Kidney epithelial cell (primary cell): ENCODE results near the gene ADRA2C. TPM values are rescaled to one million over a fixed set of nuclear protein-coding genes. Genes with fewer than 3 reads are reported as not detected.

Source experiments
- DNase-seq: peaks from one replicate; pipeline ENCODE4 v3.0.0-alpha.2; 2010; ENCODE audit warnings: low read depth
- H3K27me3 ChIP-seq: 2 replicates; pipeline ENCODE4 v1.6.0; 2011; ENCODE audit warnings: low read length; ENCODE audit not compliant: control insufficient read depth, insufficient read depth
- H3K36me3 ChIP-seq: 2 replicates; pipeline ENCODE4 v1.5.1; 2011; ENCODE audit warnings: low read length; ENCODE audit not compliant: control insufficient read depth, insufficient read depth
- H3K4me3 ChIP-seq: 2 replicates; pipeline ENCODE4 v1.5.1; 2011; ENCODE audit warnings: low read depth, mild to moderate bottlenecking, control low read depth, low read length
- total RNA-seq: library from RNA; depleted of rRNA; stranded (reverse); fragments of >200 nt; gene quantifications from 2 replicates; pipeline ENCODE4 v1.2.3, GENCODE V29; 2015
- TF ChIP-seq, protein P1 (sequence below): IDR thresholded peaks from 2 replicates; pipeline ENCODE4 v1.5.1; 2011; ENCODE audit warnings: mild to moderate bottlenecking, moderate library complexity, low read length, control low read depth, inconsistent platforms; ENCODE audit not compliant: insufficient read depth, poor library complexity, severe bottlenecking

ADRA2C gene
- total RNA-seq, 1 donor from 2014 or later = 1.0 TPM

DNA sequence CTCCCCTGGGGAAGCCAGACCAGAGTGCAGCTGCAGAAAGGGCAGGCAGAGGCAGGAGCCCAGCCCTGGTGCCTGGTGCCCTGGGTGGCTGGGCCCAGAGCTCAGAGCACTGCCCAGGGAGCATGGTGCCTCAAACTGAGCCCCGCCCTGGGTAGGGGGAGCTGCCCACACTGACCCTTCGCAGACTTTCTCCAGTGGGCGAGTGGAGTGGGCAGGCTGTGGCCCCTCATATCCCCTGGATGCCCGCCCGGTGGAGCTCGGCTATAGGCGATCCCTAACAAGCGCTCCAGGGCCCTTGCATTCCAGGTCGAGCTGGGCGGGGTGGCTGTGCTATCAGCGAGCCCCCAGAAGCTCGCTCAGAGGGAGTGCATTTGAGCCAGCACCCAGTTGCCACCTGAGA lies 17.1 kb upstream of the ADRA2C start:
- peaks cover 26% of the 10 kb centered on the region for H3K27me3 ChIP-seq
- no peak for DNase-seq
- TF ChIP-seq, protein P1, sequence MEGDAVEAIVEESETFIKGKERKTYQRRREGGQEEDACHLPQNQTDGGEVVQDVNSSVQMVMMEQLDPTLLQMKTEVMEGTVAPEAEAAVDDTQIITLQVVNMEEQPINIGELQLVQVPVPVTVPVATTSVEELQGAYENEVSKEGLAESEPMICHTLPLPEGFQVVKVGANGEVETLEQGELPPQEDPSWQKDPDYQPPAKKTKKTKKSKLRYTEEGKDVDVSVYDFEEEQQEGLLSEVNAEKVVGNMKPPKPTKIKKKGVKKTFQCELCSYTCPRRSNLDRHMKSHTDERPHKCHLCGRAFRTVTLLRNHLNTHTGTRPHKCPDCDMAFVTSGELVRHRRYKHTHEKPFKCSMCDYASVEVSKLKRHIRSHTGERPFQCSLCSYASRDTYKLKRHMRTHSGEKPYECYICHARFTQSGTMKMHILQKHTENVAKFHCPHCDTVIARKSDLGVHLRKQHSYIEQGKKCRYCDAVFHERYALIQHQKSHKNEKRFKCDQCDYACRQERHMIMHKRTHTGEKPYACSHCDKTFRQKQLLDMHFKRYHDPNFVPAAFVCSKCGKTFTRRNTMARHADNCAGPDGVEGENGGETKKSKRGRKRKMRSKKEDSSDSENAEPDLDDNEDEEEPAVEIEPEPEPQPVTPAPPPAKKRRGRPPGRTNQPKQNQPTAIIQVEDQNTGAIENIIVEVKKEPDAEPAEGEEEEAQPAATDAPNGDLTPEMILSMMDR = no peak
- H3K4me3 ChIP-seq = no peak overlapping the region
- H3K36me3 ChIP-seq = no peaks in the 10 kb centered on the region

DNA sequence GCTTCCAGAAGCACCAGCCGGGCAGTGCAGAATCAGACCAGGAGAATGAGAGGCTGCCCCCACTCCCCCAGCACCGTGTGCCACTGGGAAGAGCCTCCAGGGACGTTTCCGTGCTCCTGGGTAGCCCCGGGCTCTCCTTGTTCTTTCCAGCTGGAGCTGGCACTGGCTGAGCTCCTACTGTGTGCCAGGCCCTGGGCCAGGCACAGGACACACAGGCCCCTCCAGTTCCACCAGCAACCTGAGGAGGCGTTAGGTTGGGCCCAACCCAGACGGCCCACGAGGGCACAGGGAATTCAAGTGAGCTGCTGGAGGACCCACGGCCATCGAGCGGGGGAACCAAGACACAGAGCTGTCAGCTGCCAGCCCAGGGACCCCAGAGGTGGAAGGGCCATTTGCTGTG lies 15.9 kb upstream of the ADRA2C start:
- TF ChIP-seq, protein P1 = no peak
- H3K27me3 ChIP-seq = peaks cover 26% of the 10 kb centered on the region
- H3K4me3 ChIP-seq = no peak overlapping the region
- H3K36me3 ChIP-seq = no peaks in the 10 kb centered on the region
- DNase-seq = no peak

DNA sequence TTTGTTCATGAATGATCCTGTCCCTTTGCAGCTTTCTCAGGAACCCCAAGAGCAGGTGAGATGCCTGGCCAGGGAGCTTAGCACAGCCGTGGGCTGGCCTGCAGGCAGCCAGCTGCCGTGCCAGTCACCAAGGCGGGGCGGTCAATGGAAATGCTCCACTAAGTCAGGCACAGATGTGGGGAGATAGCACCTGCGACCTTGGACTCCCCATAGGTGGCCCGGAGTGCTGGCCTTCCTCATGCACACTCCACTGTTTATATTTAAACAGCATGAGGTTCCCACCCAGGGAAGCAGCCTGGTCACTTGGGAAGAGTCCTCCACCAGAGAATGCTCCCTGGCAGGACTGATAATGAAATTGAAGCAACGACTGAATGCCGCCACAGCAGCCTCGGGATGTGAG lies 14.2 kb upstream of the ADRA2C start:
- no peak overlapping the region for H3K4me3 ChIP-seq
- DNase-seq = no peak
- no peaks in the 10 kb centered on the region for H3K36me3 ChIP-seq
- H3K27me3 ChIP-seq = peaks cover 26% of the 10 kb centered on the region
- TF ChIP-seq, protein P1 = no peak

DNA sequence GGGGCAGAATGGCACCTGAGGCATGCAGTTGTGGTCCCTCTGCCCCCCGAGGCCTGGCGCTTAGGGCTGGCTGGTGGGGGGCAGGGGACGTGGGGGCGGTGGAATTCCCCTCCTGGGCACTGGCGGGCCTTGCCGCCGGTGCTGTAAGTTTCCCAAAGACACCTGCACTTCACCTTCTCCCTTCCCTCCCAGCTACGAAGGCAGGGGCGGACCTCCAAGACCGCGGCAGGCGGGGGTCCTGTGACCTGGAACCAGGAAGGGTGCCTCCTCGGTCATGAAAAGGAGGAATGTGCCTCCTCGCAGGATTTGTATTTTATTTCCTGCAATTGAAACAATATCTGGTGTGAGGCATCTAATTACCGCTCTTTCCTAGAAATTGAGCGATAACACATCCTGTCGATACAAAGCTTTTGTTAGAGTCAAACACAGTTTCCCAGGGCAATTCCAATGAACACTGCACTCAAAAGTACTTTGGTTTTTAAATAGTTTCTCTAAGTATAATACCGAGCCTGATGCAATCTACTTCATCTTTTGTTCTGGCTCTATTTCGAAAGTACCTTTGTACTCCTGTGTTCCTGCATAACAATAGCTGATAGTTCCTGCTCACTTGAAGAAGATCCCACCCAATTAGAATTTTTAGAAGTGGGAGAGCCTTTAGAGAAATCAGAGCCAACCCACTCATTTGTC lies 12.3 kb upstream of the ADRA2C start:
- H3K27me3 ChIP-seq = peaks cover 19% of the 10 kb centered on the region
- TF ChIP-seq, protein P1 = no peak
- no peaks in the 10 kb centered on the region for H3K36me3 ChIP-seq
- H3K4me3 ChIP-seq = no peak overlapping the region
- no peak for DNase-seq

DNA sequence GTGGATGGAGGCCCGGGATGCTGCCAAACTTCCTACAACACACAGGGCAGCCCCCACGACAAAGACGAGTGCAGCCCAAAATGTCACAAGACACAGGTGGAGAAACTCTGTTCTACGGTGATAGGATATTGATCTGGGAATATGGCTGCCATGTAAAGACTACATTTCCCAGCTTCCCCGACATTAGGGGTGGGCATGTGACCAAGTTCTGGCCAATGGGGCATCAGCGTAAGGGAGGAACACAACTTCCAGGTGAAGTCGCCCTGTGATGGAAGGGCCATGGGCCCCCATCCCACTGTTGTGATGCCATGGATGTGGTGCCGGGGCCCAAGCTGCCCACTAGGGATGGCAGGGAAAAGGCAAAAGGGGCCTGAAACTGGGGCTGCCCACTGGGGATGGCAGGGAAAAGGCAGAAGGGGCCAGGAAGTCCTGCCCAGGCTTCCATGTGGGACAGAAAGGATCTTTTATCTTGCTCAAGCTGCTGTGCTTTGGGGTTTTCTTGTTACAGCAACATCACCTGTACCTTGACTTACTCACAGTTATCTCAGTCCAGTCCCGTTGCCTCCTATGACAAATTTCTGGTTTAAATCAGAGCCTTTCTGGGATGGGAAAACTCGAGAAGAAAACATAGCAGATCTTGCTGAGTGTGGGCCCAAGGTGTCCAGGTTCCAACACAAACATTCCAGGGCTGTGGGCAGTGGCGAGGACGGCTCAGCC lies 9.7 kb upstream of the ADRA2C start:
- H3K4me3 ChIP-seq = no peak overlapping the region
- H3K27me3 ChIP-seq = peaks cover 19% of the 10 kb centered on the region
- H3K36me3 ChIP-seq = no peaks in the 10 kb centered on the region
- TF ChIP-seq, protein P1 = no peak
- no peak for DNase-seq
